ENCODE measurements around the gene ADAMTS8. TPM values are rescaled to one million over a fixed set of nuclear protein-coding genes. Genes with fewer than 3 reads are reported as not detected.

Gene ADAMTS8
- polyA plus RNA-seq, 1 donor, result 10.5 TPM

DNA sequence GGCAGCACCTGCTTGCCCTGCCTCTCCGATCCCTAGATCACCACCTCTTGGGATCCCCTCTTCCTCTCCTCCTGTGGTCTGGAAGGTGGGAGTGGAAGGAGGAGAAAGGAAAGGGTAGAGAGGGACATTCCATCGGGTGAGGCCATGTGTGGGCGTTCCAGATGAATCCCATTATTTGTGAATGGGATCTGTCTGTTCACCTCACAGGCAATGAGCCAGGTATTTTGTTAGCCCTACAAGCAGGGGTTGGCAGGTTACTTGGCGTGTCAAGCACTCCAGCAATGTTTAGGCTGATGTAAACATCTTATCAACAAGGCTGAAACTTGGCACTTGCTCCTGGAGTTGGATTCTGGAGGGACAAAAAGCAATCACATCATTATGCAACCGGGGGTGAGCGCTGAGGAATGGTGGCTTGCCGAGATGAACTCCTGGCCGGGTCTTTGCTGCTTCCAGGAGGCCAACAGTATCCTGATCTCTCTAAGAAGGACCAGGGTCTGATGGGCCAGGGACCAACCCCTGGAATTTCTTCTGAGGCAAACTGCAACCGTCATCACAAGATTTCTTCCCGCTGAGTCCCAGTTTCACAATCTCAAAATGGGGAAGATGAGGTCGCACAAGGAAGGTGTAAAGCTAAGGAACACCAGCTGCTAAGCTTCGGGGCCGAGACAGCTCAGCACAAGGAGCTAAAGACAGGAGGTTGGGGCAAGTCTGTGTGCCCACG is 7.8 kb downstream of the ADAMTS8 start:
- no peak for DNase-seq (ENCODE audit: low read depth)

DNA sequence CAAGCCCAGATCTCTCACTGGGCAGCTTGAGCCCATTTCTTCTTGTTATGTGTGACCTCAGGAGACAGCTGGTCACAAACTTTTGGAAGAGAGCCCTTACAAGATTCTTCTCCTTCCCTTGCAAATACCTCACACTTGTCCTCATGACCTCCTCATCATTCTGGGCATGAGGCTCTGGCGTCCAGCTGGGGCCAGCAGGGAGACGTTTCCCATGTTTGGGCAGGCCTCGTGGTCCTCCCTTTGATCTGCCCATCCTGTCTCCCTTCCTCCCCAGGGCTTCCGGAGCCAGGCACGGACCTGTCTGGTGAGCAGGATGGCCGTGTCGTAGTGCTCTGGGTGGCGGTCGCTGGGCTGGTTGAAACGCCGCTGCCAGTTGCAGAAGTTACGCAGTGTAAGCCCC is 9.7 kb downstream of the ADAMTS8 start:
- no peak for DNase-seq (ENCODE audit: low read depth)

DNA sequence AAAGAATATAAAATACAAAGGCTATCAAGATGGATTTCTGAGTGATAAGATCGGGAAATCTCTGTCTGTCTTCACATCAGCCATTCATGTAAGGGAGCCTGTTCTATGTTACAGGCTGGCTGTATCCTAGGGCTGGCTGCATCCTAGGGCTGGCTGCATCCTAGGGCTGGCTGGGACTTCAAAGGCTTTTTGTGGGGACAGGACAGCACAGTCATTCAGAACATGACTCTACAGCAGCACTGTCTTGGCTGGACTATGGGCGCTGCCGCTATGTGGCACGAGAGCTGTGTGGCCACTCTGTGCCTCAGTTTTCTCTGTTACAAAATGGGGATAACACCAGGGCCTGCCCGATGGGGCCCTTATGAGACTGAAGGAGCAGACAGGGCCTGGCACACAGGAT is 10.2 kb downstream of the ADAMTS8 start:
- DNase-seq (ENCODE audit: low read depth), result no peak

DNA sequence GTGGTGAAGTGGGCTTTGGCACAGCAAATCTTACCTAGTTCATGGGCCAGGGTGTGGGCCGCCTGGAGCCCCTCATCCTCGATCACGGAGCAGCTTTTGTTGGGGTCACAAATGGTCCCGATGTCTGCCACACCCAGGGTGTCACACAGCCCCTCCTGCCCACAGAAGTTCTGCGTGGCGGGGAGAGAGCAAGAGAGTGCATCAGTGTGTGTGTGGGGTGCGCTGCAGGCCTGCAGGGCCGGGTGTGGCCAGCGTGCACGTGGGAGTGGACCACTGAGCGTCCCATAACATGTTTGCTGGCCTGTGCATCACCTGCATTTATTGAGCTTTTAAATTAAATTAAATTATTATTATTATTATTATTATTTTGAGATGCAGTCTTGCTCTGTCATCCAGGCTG is 11.5 kb downstream of the ADAMTS8 start:
- DNase-seq (ENCODE audit: low read depth), result no peak

DNA sequence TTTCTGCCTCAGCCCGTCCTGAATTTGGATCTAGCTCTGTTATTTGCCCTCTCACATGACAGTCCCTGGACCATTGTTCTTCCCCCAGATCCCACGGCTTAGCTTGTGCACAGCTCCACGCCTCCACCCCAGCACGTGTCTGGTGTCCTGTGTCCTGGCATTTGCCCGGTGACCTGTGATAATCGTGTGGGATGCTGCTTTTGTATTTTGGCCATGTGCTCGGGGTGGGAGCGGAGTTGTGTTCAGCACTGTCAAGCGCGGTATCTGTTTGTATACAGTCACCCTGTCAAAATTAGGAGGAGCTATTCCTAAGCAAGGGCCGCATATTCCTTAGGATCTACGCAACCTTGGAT is 11.9 kb downstream of the ADAMTS8 start:
- DNase-seq (ENCODE audit: low read depth), result no peak

DNA sequence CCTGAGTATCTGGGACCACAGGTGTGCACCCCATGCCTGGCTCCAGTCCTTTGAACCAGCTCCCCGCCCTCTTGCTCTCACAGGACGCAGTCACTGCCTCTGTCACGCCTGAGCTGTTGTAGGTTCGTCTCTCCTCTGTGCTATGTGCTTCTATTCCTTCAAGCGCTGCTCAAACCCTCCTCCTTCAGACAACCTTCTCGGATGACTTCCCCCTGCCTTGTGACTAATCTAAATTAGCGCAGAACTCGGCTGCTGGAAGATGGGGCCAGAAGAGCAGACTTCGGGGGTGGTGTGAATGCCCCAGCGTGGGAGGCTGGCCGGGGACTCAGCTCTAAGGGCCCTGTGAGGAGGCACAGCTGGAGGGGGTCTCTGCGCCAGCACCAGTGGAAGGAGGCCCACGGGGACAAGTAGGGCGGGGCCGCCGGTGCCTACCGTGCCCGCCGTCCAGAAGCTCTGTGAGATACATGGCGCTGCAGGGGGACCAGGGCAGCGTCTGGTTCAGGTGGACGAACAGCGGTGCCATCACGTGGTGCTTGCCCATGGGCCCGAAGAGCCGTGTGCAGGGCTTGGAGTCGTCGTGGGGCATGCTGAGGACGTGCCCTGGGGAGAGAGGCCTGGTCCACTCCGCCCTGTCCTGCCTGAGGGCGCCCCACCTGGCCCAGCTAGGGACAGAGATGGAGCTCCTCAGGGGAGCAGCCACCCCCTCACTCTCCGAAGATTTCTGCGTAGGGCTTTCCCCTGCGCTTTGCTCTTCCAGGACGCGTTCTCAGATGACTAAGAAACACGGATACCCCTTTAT is 12.5 kb downstream of the ADAMTS8 start:
- no peak for DNase-seq (ENCODE audit: low read depth)

DNA sequence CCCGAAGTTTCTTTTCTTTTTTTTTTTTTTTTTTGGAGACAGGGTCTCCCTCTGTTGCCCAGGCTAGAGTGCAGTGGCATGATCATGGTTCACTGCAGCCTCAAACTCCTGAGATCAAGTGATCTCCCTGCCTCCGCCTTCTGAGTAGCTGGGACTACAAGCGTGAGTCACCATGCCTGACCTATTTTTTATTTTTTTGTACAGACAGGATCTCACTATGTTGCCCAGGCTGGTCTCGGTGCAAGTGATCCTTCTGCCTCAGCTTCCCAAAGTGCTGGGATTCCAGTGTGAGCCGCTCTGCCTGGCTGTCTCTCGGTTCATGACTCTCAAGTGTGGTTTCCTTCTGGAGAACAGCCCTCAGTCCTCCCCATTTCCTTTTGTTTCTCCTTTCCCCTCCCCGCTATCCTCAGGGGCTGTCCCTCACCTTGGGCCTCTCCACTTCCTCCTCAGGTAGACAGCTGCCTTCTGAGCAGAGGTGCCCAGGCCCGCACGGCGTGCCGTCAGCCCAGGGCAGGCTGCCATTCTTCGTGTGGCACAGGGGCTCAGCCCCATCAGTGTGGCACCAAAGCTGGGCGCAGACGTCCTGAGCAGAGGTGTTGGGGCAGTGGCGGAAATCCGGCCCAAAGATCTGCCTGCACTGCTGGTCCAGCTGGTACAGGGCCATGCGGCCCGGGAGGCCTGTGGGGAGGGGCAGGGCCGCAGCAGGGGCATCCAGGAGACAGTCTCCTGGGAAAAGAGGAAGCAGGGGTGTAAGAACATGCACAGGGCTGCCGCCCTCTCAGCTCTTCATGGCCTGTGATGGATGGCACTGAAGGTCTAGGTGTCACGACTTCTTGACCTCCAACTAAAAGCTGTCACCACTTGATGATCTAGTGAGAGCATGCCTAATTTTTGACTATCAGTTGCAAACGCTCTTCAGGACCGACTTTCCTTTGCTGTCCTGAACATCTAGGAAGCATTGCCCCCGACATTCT is 14.0 kb downstream of the ADAMTS8 start:
- DNase-seq (ENCODE audit: low read depth), result no peak

DNA sequence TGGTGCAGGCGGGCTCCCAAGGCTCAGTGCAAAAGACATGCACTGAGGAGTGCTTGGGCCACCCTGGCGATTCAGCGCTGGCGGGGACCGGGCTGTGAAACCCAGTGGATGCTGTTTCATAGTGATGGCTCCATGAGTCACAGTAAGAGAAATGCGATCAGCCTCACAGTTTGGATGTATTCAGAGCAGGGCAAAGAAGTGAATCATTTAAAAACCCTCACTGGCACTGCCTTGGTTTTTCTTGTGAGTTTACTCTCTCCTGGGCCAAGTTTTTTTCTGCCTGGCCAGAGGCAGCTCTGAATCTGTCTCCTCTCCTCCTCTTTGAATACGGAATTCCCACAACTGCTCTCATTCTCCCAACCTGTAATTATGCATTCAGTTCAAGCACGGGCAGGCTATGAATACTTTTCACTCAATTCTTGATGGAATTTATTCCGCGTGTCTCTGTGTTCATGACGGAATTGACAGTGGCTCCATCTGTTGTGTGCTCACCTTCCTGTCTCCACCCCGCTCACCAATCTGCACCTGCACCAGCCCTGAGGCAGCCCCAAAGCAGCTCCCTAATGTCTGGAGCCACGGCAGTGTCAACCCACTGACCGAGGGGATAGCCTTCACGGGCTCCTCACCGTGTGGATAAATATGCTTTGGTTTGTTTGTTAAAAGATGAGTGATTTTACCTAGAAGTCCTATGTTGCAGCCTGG is 14.9 kb downstream of the ADAMTS8 start:
- DNase-seq (ENCODE audit: low read depth), result no peak

DNA sequence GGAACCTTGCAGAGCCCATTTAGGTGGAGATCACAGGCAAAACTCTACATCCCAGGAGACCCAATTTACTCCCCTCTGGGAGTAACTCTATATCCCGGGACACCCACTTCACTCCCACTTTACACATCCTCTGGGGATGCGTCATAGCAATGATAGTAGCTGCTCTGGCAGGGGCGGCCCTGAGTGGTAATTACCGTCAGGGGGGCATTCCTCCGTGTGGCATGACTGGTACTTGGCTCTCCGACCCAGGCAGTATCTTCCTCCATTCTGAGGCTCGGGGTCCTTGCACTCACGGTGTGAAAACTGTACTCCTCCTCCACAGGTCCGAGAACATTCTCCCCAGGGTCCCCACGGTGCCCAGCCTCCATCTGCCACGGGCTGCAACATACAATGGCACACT is 17.2 kb downstream of the ADAMTS8 start:
- no peak for DNase-seq (ENCODE audit: low read depth)

DNA sequence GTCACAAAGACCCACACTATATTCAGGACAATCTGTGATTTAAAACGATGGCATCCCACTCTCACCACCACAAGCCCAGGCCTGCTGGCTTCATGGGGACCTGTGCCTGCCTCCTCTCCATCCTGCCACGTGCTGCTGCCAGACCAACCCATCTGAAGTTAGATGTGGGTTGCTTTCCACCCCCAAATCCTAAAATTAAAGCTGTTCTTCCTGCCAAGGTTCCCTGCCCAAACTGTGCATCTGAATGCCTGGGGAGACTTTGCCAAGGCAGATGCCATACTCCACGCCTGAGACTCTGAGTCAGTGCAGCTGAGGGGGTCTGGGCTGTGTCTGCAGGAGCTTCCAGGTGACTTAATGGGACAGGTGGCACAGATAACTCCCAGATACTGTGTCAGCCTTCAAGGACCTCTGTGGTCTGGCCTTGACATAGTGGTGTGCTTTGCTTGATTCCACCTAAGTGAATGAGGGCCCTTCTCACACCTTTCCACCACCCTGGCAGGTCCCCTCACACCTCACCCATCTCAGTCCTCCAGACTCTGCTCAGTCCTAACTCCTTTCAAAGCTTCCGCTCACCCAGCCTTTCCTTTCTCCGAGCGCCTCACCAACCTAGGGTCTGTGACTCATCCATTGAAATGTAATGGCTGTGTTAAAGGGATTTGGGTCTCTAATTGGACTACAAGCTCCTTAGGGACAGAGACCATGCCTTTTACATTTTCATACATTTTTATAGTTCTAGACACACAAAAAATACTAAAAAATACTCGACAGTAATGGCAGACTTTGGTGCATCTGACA is 18.6 kb downstream of the ADAMTS8 start:
- DNase-seq (ENCODE audit: low read depth), result no peak

DNA sequence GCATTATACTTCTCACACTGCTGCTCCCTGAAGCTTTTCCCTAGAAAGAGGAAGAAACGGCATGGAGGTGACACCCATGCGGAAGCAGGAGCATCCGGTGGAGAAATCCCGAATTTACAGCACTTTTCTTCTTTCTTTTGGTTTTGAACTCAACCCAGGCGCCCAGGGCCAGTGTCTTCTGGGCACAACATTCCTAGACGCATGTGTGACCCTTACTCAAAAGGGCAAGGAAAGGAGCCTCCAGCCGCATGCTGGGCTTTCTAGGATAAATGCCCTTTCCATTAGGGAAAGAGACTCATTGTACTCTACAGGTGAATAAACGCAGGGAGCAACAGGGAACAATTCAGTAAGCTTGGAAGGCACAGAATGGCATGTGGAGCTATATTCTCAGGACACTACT is 19.5 kb downstream of the ADAMTS8 start:
- no peak for DNase-seq (ENCODE audit: low read depth)

DNA sequence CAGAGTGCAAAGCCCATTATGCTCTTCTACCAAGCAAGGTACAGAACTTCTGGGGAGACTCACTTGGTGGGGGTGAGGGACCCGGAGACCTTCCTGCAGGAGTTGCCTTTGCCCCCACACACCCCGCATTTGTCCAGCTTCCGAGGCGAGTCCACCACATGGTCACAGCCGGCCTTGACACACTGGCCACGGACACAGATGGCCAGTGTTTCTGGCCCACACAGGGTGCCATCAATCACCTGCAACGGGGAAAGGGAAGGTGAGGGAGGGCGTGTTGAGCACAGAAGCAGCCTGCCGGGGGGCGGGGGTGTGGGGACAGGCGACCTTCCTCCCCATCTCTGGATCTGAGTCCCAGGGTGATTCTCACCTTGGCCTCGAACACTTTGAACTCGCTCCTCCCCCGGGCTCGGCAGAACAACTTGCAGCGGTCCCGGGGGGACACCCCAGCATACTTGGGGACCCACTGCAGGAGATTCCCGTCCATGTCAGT is 20.0 kb downstream of the ADAMTS8 start:
- DNase-seq (ENCODE audit: low read depth), result no peak

DNA sequence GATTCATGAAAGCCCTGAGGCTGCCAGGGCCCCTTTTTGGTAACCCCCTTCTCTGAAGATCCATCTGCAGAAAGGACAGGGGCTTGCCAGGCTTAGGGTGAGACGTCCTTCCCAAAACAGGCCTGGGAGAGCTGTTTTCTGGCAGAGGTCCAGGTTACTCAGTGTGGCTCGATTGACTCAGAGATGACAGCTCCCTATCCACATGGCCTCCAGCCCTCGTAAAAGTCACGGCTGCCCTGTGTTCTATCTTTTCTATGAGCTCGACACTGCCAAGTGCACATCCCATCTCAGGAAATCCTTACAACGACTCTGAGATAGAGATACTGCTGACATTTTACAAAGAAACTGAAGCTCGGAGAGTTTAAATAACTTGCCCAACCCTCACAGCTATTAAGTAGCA is 20.4 kb downstream of the ADAMTS8 start:
- DNase-seq (ENCODE audit: low read depth), result no peak

DNA sequence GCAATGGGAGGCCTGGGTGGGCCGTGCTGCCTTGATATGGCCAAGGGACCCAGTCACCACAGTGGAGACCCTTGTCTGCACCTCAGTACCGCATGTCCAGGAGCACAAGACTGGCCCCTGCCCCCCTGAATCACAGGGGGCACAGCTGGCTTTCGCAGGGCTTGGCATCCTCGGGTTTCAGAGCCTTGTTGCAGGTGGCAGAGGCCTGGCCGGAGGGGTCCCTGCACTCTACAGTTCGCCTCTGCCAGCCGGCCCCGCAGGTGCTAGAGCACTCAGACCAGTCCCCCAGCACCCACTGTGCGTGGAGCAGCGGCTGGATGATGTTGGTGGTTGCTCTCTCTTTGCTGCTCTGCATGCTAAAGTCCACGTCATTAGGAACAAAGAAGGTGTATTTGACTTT is 23.0 kb downstream of the ADAMTS8 start:
- DNase-seq (ENCODE audit: low read depth), result no peak

DNA sequence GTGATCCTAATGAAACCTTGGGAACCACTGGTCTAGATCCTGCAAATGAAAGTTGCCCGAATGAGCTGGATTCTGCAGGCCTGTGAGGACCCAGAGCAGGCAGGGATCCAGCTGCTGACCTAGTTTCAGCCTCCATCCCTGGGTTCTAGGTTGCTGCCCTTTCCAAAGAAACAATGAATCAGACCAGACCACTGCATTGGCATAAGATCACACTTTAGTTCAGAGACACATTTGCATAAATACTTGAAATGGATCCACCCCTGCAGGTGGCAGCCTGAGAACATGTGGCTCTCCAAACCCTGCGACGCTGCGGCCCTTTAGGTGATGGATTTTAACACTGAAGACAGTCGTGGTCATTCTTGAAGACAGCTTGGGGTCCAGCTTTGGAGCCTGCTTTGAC is 23.7 kb downstream of the ADAMTS8 start:
- no peak for DNase-seq (ENCODE audit: low read depth)

DNA sequence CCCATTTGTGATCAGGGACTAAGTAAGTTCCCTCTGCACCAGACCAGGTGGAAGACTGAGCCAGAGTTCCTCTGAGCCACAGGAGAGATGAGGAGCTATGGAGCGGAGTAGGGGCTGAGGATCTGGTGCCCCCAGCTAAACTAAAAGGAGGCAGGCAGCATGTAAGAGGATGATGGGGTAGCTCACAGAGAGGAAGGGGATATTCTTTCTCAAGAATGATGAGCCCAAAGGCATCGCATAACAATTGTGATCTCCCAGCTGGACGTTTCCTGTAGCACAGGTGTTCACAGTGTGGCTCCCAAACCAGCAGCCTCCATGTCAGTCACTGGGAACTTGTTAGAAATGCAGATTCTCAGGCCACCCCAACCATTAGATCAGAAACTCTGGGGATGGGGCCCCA is 24.4 kb downstream of the ADAMTS8 start:
- no peak for DNase-seq (ENCODE audit: low read depth)

DNA sequence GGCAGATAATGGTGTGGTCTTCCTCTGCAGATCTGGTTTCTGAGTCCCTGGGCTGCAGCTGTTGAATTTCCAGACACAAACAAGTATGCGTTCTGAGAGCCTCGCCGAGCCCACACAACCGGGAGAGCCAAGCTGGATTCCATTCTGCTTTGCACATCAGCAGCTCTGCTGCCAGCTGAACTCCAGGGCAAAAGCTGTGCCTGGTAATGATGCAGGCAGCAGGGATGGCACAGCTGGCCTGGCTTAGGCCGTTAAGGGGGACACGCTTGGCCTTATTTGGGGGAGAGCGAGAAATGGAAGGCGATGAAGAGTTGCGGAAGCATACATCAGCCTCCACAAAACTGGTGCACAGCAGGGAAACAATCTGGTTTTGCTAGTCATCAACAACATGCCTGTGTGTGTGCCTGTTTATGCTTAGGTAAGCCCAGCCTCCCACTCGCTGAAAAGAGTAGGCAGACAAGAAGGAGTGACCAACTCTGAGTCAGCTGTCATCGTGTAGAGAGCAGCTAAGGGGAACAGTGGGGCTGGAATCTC is 25.1 kb downstream of the ADAMTS8 start:
- peak; percentile 43 for DNase-seq (ENCODE audit: low read depth)

DNA sequence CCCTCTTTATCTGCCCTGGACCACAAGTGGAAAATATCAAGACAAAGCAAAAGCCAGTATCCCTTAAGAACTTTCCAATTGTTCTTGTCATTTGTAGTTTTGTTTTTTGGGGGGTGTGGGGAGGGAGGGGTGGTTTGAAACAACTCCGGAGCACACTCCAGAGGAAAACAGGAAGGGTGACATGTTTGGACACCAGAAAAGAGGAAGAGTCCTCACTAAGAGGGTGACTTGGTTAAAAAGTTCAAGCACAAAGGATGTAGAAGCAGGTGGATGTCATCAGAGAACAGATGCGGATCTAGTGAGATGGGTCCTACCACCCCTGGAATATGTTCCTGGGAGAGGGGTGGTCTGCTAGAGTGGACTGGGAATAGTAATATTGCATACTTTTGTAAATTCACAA is 25.8 kb downstream of the ADAMTS8 start:
- DNase-seq (ENCODE audit: low read depth), result no peak

DNA sequence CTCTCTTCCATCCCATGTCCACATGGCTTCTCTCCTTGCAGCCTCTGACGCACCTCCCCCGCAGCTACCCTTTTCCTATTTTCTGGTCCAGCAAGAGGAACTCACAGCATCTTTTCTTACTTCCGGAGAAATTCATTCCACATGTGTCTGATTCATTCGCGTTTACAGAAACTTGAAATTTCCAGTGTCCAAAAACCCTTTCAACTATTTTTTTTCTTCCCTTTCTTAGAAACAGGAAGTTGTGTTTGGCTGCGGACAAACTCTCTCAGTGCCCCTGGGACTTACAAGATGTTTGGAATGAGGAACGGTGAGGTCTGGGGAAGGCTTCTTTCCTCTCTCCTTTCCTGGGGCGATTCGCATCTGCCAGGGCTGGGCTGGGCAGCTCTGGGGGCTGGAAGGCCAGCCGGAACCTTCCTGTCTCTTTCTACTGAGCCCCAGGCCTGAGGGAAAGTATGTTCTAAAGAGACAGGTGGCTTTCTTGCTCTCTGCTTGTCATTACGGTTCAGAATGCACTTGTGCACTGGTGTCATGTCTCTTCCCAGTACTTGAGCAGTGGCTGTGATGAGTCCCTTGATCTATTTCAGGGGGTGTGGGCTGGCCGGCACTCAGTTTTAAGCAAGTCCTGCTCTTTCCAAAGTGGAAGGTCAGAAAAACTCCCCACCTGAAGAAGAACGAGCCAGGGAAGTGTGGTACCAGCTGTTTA is 27.5 kb downstream of the ADAMTS8 start:
- peak; percentile 73 for DNase-seq (ENCODE audit: low read depth)

DNA sequence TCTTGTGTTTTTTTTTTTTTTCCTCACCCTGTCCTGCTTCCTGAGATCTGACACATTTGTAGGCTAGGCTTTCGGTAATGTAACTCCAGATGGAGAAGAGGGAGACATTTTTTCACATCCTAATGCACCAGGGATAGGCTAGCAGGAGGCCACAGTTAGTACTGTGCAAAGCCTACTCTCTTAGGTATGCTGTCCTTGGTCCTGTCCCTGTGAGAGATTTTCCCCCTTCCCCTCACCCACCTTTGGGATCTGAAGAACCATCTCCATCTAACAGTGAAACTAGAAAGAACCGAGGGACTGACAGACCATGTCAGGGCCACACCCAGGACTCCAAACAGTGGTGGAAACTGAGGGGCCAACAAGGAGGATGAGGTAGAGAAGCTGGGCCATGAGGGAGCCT is 29.2 kb downstream of the ADAMTS8 start:
- DNase-seq (ENCODE audit: low read depth), result no peak

Measured in forelimb muscle (tissue), 1 donor.